ENCODE results near the gene TDRD7. TPM values are rescaled to one million over a fixed set of nuclear protein-coding genes. Genes with fewer than 3 reads are reported as not detected.

TDRD7 gene
- total and polyA plus RNA-seq, 2 of the 13 experiments (the other 11 are each of a cell fraction or from before 2014, with no cell fraction given) = 9.8 to 15.5 TPM

- H3K36me3 ChIP-seq (replicated peaks in 1 of 2; ENCODE audit: control insufficient read depth in 1 of 2, insufficient read depth in 2 of 2, low read length in 2 of 2) = peaks cover 11 to 58% of the 10 kb centered on the region in 2 experiments
- no peaks in the 10 kb centered on the region for H3K27me3 ChIP-seq (ENCODE audit: control insufficient read depth in 1 of 2, insufficient read depth in 2 of 2, low read length in 2 of 2)
- CTCF ChIA-PET (ENCODE audit: low intra/inter-chr PET ratio, low total read pairs) = no interaction called here
- FAIRE-seq (no peak), ATAC-seq (no peak), DNase-seq (ENCODE audit: low spot score) (no peak)
- H3K4me3 ChIP-seq (replicated peaks in 1 of 3; ENCODE audit: insufficient read depth in 1 of 3, low read depth in 2 of 3, low read length in 3 of 3) = no peak overlapping the region
- H4K20me1 ChIP-seq (ENCODE audit: insufficient read depth, low read length) = no peaks in the 10 kb centered on the region
- H2AFZ ChIP-seq (ENCODE audit: low read length) = no peak overlapping the region
- H3K79me2 ChIP-seq (ENCODE audit: insufficient read depth, low read length) = peaks cover 5% of the 10 kb centered on the region
- intact Hi-C loops (cut with micrococcal nuclease; ENCODE audit: unreplicated experiment) (no loop called here), in situ Hi-C loops (cut with HindIII; ENCODE audit: extremely low pct_ligation_motif_present, low pct_unique_long_range_greater_than_20kb) (no loop called here)
- H3K9me3 ChIP-seq (ENCODE audit: low read length) = no peaks in the 10 kb centered on the region
- no TSS peak for BruUV-seq (replicated peaks)
- no peak overlapping the region for H3K27ac ChIP-seq (ENCODE audit: extremely low read length, insufficient read depth, low read length)
- 0 out of 2 replicates have a peak, but pooled peaks cover 4% of the 10 kb centered on the region for H3K4me1 ChIP-seq (ENCODE audit: insufficient read depth, low read length)
- H3K9ac ChIP-seq (ENCODE audit: insufficient read depth, low read depth, low read length) = no peak overlapping the region
- no peak overlapping the region for H3K4me2 ChIP-seq (ENCODE audit: low read depth, low read length)
- POLR2A ChIA-PET = no interaction called here
- whole genome bisulfite sequencing (ENCODE audit: low lambda C conversion rate) = 97% methylated on average over 7 of the region's 7 CpGs
- no peak for TF ChIP-seq ZNF24 (IDR thresholded peaks at IDR 0.05)
- no peak for TF ChIP-seq ZNF800 (CRISPR knock-in tag; IDR thresholded peaks at IDR 0.05)
- TF ChIP-seq ELF3 (CRISPR knock-in tag; IDR thresholded peaks at IDR 0.05) = no peak
- no peak for TF ChIP-seq ZNF33A (CRISPR knock-in tag; IDR thresholded peaks at IDR 0.05; ENCODE audit: borderline replicate concordance)
- no peak for TF ChIP-seq TOPORS (CRISPR knock-in tag; IDR thresholded peaks at IDR 0.05)
- no peak for TF ChIP-seq TCF7 (IDR thresholded peaks at IDR 0.05; ENCODE audit: low read depth)
Observed at GRCh38 chr9:97430316-97431043, 18.6 kb downstream of the TDRD7 start.

- no peak overlapping the region for H3K4me3 ChIP-seq (replicated peaks in 1 of 3; ENCODE audit: insufficient read depth in 1 of 3, low read depth in 2 of 3, low read length in 3 of 3)
- no peak for ATAC-seq
- no peak overlapping the region for H3K9ac ChIP-seq (ENCODE audit: insufficient read depth, low read depth, low read length)
- ChIA-PET POLR2A (no interaction called here), CTCF (ENCODE audit: low intra/inter-chr PET ratio, low total read pairs) (no interaction called here)
- H3K36me3 ChIP-seq (replicated peaks in 1 of 2; ENCODE audit: control insufficient read depth in 1 of 2, insufficient read depth in 2 of 2, low read length in 2 of 2) = peaks cover 11 to 58% of the 10 kb centered on the region in 2 experiments
- no peak overlapping the region for H2AFZ ChIP-seq (ENCODE audit: low read length)
- FAIRE-seq = no peak
- H3K4me1 ChIP-seq (ENCODE audit: insufficient read depth, low read length) = no peaks in the 10 kb centered on the region
- no peak overlapping the region for H3K27ac ChIP-seq (ENCODE audit: extremely low read length, insufficient read depth, low read length)
- H3K9me3 ChIP-seq (ENCODE audit: low read length) = no peaks in the 10 kb centered on the region
- BruUV-seq (replicated peaks) = no TSS peak
- in situ Hi-C loops (cut with HindIII; ENCODE audit: extremely low pct_ligation_motif_present, low pct_unique_long_range_greater_than_20kb) (no loop called here), intact Hi-C loops (cut with micrococcal nuclease; ENCODE audit: unreplicated experiment) (no loop called here)
- TF ChIP-seq TRIM24 (CRISPR knock-in tag; IDR thresholded peaks at IDR 0.05) = no peak
- TF ChIP-seq ZNF691 (CRISPR knock-in tag; IDR thresholded peaks at IDR 0.05; ENCODE audit: borderline replicate concordance, low read depth) = no peak
- no peak for TF ChIP-seq ZBTB21 (CRISPR knock-in tag; IDR thresholded peaks at IDR 0.05)
- WGBS (ENCODE audit: low lambda C conversion rate) = 95% methylated on average over 3 of the region's 3 CpGs
- no peaks in the 10 kb centered on the region for H4K20me1 ChIP-seq (ENCODE audit: insufficient read depth, low read length)
- no peaks in the 10 kb centered on the region for H3K27me3 ChIP-seq (ENCODE audit: control insufficient read depth in 1 of 2, insufficient read depth in 2 of 2, low read length in 2 of 2)
- DNase-seq (ENCODE audit: low spot score) = no peak
- H3K79me2 ChIP-seq (ENCODE audit: insufficient read depth, low read length) = no peaks in the 10 kb centered on the region
- no peak overlapping the region for H3K4me2 ChIP-seq (ENCODE audit: low read depth, low read length)
Observed at GRCh38 chr9:97431044-97431441, 19.1 kb downstream of the TDRD7 start.

Data from HepG2 (cell line).